HG02642 (cell line): ENCODE results near the gene NHLRC4.

Experiments
- ATAC-seq: cut with Tn5 transposase; IDR thresholded peaks from one replicate; pipeline ENCODE4 v1.9.1; 2021; ENCODE audit warnings: mild to moderate bottlenecking; ENCODE audit not compliant: unreplicated experiment, poor library complexity

The NHLRC4 gene

DNA sequence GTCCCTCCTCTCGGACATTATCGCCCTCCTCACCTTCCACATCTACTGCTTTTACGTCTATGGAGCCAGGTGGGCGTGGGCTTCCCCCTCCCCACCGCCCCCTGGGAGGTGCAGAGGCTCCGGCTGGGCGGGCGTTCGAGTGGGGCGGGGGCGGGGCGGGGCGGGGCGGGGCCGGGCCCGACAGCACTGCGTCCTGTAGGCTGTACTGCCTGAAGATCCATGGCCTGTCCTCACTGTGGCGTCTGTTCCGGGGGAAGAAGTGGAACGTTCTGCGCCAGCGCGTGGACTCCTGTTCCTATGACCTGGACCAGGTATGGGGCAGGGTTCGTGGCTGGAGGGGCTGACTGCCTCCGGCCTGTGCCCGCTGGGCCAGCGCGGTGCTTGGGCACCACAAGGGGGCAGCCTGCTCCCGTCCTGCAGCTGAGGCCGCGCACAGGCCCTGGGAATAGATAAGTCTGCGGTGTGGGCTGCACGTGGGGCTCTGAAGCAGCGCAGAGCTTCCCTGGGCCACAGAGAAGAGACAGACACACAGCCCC is 12.1 kb downstream of the NHLRC4 start:
- ATAC-seq, result peak; percentile 44

DNA sequence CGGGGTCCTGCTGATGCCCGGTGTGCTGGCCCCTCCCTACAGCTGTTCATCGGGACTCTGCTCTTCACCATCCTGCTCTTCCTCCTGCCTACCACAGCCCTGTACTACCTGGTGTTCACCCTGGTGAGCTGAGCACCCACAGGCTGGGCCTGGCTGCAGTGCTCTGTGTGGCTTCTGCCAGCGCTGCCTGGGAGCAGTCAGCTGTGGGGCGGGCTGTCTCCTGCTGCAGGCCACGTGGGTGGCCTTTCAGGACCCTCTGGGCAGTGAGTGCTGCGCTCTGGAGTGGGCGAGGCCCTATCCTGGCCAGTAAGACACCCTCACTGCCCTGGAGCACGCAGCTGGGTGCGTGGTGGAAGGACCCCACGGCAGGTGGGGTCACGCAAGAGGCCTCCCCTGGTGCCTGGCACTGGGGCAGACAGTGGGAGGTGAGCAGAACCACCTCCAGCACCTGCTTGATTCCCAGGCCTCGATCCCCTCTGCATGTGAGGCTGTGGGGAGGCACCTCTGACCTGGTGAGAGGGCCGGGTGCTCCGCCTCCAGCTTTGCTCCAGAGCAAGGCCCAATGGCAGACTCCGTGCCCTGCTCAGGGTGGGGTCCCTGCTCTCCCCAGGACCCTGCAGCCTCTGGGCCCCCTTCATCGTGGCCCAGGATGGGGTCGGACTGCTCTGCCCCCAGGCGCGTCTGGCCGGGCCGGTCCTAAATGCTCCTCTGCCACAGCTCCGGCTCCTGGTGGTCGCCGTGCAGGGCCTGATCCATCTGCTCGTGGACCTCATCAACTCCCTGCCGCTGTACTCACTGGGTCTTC is 13.5 kb downstream of the NHLRC4 start:
- no peak for ATAC-seq

DNA sequence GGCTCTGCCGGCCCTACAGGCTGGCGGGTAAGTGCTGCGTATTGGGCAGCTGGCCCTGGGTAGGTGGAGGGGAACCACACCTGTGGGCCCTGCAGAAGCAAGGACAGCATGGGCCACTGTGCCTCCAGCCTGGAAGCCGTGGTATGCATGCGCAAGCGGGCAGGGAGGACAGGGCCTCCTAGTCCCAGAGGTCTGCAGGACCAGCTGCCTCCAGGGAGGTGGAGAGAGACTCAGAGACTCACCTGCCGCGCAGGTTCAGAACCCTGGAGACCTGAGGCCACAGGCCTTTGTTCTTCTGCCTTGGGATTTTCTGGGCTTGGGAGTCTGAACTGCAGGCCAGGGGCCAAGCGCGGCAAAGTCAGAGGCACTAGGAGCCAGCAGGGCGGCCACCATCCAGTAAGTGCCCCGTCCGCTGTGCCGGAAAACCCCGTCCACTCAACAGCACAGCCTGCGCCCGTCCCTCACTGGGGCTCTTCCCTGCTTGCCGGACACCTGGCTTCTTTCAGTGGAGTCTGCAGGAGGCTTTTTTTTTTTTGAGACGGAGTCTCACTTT is 14.2 kb downstream of the NHLRC4 start:
- ATAC-seq, result no peak

DNA sequence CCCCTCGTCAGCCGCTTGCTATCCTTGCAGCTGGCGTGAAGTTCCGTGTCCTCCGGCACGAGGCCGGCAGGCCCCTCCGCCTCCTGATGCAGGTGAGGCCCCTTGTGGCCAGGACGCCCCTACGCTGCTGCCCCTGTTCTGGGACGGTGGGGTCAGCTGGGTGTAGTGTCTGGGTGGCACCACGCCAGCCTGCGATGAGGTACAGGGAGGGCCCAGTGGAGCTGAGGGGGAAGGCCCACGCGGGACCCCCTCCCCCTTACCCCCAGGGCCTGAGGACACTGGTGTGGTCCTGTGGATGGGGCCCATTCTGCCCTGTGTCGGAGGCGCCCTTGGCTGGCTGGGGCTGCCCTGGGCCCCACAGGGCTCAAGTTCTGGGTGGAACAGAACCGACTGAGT is 15.4 kb downstream of the NHLRC4 start:
- no peak for ATAC-seq

DNA sequence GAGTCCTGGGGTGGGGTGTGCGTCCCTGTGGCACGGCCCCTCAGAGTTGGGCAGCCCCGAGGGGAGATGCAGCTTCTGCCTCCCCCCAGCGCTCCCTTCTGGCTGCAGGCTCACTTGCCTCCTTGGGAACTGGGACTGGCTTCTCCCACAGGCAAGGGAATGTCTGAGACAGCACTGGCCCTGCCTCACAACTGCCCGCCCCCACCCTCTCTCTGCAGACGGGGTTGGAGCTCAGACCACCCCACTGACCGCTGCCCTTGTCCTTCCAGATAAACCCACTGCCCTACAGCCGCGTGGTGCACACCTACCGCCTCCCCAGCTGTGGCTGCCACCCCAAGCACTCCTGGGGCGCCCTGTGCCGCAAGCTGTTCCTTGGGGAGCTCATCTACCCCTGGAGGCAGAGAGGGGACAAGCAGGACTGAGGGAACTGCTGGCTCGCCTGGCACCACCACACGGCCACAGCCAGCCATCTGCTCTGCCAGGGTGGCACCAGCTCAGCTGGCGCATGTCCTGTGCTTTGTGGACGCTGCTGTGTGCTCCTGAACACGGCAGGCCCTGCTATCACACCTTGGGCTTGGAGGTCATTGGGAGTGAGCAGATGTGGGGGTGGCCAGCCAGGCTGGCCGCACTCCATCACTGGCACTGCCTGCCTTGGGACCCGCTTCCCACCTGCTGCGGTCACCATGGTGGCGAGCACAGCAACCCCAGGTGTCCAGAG is 16.0 kb downstream of the NHLRC4 start:
- no peak for ATAC-seq

DNA sequence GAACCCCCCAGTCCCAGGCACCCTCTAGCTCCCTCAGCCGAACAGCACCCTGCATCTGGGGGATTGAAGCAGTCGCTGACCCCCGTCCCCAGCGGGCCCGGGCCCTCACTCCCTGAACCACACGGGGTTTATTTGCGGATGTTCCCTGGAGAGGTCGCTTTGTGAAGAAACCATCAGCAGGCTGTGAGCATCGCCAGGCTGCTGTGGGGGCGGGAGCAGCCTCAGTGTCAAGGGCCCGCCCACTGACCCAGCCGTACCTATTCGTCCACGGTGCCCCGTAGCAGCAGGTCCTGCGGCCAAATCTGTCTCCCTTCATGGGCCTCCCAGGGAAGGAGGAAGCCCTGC is 16.6 kb downstream of the NHLRC4 start:
- no peak for ATAC-seq

DNA sequence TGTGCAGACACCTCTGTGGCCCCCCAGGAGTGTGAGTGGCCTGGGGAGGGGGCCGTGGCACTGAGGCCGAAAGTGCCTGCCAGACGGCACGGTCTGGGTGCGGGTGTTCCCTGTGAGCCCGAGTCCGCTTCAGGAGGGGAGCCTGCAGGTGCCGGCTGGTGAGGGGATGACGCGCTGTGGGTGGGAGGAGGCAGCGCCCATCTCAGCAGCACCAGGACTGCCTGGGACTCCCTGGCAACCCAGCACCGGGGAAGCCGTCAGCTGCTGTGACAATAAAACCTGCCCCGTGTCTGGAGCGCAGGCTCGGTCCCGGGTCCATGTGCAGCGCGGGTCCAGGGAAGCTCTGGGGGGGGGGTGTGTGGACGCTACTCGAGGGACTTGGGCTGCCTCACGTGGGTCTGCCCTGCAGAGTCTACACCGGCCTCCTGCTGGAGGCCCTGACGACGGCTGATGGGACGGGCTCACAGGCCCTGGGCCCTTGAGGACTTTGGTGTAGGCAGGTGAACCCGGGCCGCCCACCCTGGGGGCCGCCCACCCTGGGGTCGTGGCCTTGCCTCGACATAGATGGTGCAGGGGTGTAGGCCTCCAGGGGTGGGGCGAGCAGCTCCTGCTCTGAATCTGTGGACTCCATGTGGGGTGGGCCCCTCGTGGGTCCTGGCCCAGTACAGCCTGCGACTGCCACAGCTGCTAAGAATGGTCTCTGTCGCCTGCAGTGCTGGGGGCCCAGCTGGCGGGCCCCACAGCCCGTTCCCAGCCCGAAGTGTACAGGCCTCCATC is 17.2 kb downstream of the NHLRC4 start:
- ATAC-seq, result no peak

DNA sequence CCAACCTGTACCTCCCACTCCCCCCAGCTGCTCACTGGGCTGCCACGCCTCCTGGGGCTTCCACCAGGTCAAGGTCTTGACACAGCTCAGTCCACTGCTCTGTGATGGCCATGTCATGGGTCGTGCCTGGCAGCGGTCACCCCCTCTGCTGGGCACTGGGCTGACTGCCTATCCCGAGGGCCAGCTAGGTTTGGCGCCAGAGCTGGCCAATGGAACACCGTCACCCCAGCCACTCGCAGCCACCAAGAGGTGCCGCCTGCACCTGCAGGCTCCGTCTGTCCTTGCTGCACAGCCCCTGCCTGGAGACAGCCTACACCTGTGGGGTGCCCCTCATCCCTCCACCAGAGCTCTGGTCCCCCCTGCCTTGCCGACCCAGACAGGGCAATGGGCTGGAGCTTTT is 18.5 kb downstream of the NHLRC4 start:
- ATAC-seq, result no peak

DNA sequence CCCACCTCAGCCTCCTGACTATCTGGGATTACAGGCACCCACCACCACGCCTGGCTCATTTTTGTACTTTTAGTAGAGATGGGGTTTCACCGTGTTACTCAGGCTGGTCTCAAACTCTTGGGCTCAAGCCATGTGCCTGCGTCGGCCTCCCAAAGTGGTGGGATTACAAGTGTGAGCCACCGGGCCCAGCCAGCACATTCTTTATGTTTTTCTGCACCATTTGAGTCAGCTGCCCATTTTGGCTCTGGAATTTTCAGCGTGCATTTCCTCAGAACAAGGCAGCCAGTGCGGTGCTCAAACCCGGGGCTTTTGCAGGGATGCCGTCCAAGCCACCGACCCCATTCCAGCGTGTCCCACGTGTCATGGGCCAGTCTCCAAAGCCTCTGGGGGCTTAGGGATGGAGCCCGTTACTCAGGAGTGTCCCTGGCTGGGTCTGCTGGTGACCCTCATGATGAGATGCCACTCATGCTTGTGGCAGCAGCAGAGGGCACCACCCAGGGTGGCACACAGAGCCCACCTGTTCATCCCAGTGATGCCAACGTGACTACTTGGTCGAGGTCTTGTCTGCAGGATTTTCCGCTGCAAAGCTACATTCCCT is 19.3 kb downstream of the NHLRC4 start:
- ATAC-seq, result no peak

DNA sequence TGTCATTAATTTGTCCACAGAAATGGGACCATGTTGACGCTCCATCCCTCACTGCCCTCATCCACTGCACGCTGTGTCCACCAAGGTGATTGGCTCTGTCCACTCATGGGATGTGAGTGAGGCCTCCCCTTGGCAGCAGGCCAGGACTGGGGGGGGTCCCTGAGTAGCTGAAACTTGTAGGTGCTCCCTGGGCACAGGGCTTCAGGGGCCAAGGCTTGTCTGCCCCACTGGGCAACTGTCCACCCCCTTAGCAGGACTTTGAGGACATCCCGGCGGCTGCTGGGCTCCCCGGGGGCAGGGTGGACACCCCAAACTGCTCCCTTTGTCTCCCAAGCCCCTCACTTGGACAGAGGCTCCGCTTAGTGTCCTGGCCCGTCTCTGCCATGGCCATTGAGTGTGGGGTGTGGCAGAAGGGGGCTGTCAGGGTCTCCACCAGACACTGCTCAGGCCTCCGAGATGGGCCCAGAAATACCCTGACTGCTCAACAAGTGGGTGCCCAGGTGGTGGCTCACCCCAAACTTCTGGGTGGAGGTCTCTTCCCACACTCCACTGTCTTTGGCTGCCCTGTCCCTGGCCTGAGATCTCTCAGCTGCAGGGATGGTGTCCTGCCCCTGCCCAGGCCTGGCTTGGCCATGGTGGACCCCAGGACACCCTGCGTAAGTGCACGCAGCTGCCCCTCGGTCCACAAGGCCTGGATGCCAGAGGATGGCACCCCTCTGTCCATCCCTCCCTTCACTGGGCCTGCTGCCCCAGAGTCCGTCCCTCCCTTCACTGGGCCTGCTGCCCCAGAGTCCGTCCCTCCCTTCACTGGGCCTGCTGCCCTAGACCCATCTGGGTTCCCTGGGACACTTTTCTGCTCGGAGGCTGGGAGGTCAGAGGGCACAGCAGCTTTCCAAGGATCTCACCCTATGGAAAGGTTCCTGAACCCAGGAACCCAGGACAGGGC is 20.1 kb downstream of the NHLRC4 start:
- ATAC-seq, result no peak

DNA sequence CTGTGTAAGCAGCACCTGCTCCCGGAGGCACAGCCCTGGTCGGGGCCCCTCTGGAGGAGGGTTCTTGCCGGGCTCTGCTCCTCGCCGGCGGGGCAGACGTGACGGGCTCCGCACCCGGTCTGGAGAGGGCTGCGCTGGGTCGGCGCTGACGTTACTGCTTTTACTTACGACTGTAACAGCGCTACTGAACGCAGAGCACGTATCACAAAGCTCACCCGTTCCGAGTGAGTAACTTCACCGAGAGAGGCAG is 21.8 kb downstream of the NHLRC4 start:
- ATAC-seq, result peak; percentile 12

DNA sequence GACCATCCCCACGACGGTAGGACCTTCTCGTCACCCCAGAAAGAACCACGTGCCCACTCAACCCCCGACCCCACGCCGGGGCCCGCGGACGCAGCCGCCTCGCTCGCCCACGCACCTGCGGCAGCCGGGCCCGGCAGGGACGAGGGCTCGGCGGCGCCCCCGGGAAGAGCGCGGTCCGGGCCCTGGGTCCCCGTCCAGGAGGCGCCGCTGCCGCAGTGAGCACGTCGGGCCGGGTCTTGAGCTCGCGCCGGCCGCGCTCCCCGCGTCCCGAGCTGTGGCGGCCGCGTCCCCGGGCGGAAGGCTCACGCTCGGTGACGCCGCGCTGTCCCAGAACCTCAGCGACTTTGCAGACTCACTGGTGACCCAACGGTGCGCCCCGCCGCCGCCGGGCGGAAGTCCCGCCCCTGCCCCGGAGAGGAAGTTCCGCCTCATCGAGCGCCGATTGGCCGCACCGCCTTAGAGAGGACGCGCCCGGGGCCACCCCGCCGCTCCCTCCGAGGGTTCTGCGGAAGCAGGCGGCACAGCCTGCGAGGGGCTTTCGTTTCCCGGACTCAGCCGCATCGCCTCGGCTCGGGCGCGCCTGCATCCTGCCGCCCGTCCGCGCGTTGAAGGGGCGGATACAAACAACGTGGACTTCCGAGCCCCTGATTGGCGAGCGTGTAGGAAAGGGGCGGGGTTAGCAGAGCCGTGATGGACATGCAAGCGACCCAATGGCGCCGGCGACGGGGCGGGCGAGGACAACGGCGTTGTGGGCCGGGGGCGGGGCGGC is 22.3 kb downstream of the NHLRC4 start:
- ATAC-seq, result peak; percentile 78

DNA sequence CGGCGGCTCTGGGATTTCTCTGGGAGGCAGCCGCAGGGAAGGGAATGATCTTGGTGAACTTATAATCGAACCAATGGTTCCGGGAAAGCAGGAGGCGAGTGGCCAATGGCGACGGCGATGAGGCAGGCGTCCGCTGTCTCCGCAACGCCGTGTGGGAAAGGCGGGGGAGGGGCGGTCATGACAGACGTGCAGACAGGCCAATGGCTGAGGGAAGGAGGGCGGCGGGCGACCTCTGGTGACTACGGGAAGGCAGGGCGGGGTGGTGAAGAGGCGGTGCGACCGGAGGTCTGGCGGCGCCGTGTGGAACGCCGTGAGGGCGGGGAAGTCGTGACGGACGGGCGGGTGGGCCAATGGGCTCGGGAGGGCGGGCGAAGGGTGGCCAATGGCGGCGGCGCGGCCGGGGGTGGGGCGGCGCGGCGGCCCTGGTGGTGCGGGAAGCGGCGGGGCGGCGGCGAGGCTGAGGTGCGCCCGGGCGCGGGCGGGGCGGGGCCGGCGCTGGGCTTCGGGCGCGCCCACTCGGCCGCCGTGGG is 22.9 kb downstream of the NHLRC4 start, which contains the start of gene RAB40C:
TSS of gene RAB40C (plus strand) at position 409 of the 530 bp plus-strand sequence. CDS start 226 bp downstream, outside the sequence.
- ATAC-seq, result peak; percentile 76

DNA sequence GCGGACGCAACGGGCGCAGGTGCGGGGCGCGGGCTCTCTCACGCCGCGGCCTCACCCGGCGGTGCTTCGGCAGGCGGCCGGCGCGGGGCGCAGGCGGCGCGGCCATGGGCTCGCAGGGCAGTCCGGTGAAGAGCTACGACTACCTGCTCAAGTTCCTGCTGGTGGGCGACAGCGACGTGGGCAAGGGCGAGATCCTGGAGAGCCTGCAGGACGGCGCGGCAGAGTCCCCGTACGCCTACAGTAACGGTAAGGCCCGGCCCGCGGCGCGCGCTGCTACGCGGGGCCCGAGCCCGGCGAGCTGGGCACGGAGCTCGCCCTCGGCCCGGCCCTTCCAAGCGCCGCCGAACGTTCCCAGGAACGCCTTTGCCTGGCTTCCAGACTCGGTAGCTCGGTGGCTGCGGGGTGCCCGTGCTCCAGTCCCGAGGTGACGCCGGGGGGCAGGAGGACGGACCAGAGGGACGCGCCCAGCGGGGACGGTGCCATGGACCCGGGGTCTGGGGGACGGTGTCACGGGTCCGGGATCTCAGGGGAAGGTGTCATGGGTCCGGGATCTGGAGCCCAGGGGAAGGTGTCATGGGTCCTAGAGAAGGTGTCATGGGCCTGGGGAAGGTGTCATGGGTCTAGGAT is 23.5 kb downstream of the NHLRC4 start:
- no peak for ATAC-seq

DNA sequence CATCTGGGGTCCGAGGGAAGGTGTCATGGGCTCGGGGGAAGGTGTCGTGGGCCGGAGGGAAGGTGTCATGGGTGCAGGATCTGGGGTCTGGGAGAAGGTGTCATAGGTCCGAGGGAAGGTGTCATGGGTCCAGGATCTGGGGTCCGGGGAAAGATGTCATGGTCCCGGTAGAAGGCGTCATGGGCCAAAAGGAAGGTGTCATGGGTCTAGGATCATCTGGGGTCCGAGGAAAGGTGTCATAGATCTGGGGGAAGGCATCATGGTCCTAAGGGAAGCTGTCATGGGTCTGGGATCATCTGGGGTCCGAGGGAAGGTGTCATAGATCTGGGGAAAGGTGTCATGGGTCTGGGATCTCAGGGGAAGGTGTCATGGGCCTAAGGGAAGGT is 24.0 kb downstream of the NHLRC4 start:
- no peak for ATAC-seq

DNA sequence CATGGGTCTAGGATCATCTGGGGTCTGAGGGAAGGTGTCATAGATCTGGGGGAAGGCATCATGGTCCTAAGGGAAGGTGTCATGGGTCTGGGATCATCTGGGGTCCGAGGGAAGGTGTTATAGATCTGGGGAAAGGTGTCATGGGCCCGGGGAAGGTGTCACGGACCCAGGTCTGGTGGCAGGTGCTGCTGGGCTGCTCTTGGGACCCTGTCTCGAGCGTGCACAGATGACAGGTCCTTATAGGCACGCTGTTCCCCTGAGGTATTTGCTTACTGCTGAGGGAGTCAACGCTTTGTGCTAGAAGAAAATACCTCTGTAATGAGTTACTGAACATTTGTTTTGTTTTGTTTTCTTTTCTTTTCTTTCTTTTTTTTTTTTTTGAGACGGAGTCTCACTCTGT is 24.4 kb downstream of the NHLRC4 start:
- ATAC-seq, result no peak

DNA sequence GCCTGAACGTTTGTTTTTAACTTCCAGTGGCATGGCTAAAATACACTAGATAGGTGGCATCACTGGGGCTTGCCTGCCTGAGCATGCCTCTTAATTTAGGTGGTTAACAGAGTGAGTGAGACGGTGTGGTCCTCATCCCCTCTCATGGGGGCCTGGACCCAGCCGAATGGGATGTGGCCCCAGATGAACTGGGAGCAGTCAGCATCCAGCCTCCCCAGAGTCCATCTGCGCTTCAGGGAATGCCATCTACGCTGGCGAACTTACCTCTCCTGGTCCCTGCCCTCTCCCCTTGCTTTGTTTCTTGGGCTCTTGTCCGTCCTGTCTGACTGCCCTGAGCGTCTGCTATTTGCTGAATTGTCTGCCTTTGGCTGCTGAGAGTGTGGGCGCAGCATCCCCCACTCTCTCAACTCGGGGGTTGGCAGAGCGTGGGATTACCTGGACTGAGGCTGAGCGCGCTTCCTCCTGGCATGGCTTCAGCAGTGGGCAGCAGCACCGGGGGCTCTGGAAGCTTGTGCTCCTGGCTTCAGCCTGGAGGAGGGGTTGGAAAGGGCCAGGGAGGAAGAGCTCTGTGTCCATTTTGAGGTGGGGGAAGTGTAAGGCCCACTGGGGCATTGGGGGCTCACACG is 25.2 kb downstream of the NHLRC4 start:
- ATAC-seq, result no peak
